DND-41 (cell line): Measurements from ENCODE around the gene SLFNL1.

Experiments used
- EZH2 ChIP-seq: IDR thresholded peaks from 3 replicates; pipeline ENCODE4 v1.6.1; 2012; ENCODE audit warnings: borderline replicate concordance, low read depth, mild to moderate bottlenecking, moderate library complexity, low read length, inconsistent platforms; ENCODE audit not compliant: severe bottlenecking
- TF ChIP-seq, protein P1 (sequence below): IDR thresholded peaks from 2 replicates; pipeline ENCODE4 v1.5.1; 2012; ENCODE audit warnings: borderline replicate concordance, low read length, moderate library complexity, mild to moderate bottlenecking; ENCODE audit not compliant: poor library complexity, severe bottlenecking; ENCODE audit errors: extremely low read depth

DNA sequence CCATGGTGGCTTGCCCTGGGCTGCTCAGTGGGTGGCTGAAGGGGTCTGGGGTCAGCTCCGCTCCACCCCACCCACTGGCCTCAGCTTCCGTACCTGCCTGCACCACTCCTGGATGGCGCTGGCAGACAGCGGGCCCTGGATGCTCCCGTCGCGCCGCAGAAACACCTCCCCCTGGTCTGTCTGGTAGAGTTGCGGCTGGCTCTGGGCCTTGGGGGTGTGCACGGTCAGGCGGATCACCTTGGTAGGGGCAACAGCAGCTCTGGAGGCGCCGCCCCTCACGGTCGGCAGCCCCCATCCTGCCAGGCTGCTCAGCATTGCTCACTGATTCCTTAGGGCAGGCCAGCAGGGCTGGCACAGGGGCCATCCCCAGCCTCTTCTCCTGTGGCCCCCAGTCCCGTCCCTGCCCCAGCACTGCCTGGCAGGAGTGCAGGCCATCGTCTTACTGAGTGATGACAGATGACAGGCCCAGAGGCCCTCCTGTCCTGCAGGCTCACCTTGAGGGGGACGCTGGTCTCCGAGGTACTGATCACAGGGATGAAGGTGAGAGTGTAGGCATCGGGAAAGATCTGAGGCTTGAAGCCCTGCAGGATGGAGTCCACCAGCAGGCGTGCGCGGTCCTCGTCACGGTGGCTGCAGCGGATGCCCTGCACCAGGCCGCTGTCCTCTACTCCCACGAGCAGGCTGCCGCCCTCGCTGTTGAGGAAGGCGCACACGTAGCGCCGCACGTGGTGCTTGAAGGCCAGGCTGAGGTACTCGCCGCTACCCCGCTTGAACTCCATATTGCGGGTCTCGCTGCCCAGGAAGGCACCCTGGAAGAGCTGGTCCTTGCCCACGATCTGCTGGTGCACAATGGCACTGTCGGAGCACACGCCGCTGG, 4.1 kb downstream of the SLFNL1 start:
- TF ChIP-seq, protein P1, sequence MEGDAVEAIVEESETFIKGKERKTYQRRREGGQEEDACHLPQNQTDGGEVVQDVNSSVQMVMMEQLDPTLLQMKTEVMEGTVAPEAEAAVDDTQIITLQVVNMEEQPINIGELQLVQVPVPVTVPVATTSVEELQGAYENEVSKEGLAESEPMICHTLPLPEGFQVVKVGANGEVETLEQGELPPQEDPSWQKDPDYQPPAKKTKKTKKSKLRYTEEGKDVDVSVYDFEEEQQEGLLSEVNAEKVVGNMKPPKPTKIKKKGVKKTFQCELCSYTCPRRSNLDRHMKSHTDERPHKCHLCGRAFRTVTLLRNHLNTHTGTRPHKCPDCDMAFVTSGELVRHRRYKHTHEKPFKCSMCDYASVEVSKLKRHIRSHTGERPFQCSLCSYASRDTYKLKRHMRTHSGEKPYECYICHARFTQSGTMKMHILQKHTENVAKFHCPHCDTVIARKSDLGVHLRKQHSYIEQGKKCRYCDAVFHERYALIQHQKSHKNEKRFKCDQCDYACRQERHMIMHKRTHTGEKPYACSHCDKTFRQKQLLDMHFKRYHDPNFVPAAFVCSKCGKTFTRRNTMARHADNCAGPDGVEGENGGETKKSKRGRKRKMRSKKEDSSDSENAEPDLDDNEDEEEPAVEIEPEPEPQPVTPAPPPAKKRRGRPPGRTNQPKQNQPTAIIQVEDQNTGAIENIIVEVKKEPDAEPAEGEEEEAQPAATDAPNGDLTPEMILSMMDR = no peak
- TF ChIP-seq EZH2 = no peak
